Activated CD8-positive, alpha-beta memory T cell treated with anti-CD3 and anti-CD28 coated beads for 36 hours (primary cell): ENCODE results near the gene SLC6A9. TPM values are rescaled to one million over a fixed set of nuclear protein-coding genes. Genes with fewer than 3 reads are reported as not detected.

Source experiments
- CTCF ChIA-PET: fragments of 350-600 bp; sonication (Branson Sonifier 250); formaldehyde crosslinking; loops from one replicate; lab custom pipeline; 2021; ENCODE audit warnings: antibody characterized with exemption; lab: Charles Lee
- POLR2A ChIA-PET: fragments of 350-600 bp; sonication (Branson Sonifier 250); formaldehyde crosslinking; loops from one replicate; lab custom pipeline; 2021; ENCODE audit warnings: antibody characterized with exemption; lab: Charles Lee
- total RNA-seq, 2 experiments: library from RNA; stranded (reverse); gene quantifications; one replicate each; pipeline ENCODE4 v1.2.3, GENCODE V29; 2021

The SLC6A9 gene
- total RNA-seq, 2 experiments from 2014 or later, result 11.0 to 12.2 TPM

GRCh38 chr1:43994794-43995790, 36.2 kb downstream of the SLC6A9 start:
- ChIA-PET CTCF (interaction anchor here (0.6 to 3.4 kb wide), 2 partner anchors 11 to 27 kb away, joined by 4 to 15 read pairs; no protein-coding TSS in a partner anchor), POLR2A (no interaction called here)

GRCh38 chr1:43994071-43994470, 37.2 kb downstream of the SLC6A9 start:
- POLR2A ChIA-PET, result no interaction called here

GRCh38 chr1:43993206-43993914, 37.9 kb downstream of the SLC6A9 start:
- ChIA-PET CTCF (interaction anchor here (0.8 to 3.4 kb wide), 4 partner anchors 12 to 47 kb away, joined by 3 to 15 read pairs (median 4); partner anchors contain the start of gene IPO13), POLR2A (no interaction called here)

More at GRCh38 chr1:43994071-43994470, 37.2 kb downstream of the SLC6A9 start:
- CTCF ChIA-PET, result interaction anchor here (0.8 to 3.4 kb wide), 2 partner anchors 12 to 48 kb away, joined by 4 to 15 read pairs; partner anchors contain the start of gene IPO13

- ChIA-PET CTCF (interaction anchor here (0.9 to 3.6 kb wide), 5 partner anchors 13 to 55 kb away, joined by 3 to 15 read pairs (median 5); no protein-coding TSS in a partner anchor), POLR2A (interaction anchor here (0.6 to 1.0 kb wide), 2 partner anchors 22 to 24 kb away, joined by 3 read pairs; no protein-coding TSS in a partner anchor)
These were observed 38.8 kb downstream of the SLC6A9 start for GRCh38 chr1:43992232-43992995.

- ChIA-PET POLR2A (interaction anchor here (0.6 to 1.0 kb wide), 2 partner anchors 21 to 24 kb away, joined by 3 read pairs; no protein-coding TSS in a partner anchor), CTCF (interaction anchor here (0.9 to 3.6 kb wide), 5 partner anchors 12 to 57 kb away, joined by 3 to 11 read pairs (median 4); no protein-coding TSS in a partner anchor)
These were observed 39.6 kb downstream of the SLC6A9 start, which contains the start of gene CCDC24 for GRCh38 chr1:43991476-43992231. TSS of gene CCDC24 (plus strand) at chr1:43991599. CDS start at chr1:43991879, 280 bp downstream.

GRCh38 chr1:43991200-43991475, 40.1 kb downstream of the SLC6A9 start:
- CTCF ChIA-PET, result interaction anchor here (0.7 to 3.6 kb wide), 6 partner anchors 11 to 57 kb away, joined by 3 to 11 read pairs (median 4); partner anchors contain the start of gene ATP6V0B
- POLR2A ChIA-PET, result interaction anchor here (1.6 kb wide), 1 partner anchor 16 kb away, joined by 8 read pairs; the partner anchor contains the start of gene ATP6V0B

GRCh38 chr1:43990271-43991199, 40.7 kb downstream of the SLC6A9 start:
- POLR2A ChIA-PET, result interaction anchor here (0.8 to 1.6 kb wide), 2 partner anchors 16 to 42 kb away, joined by 5 to 8 read pairs; partner anchors contain the start of gene ATP6V0B

GRCh38 chr1:43987159-43987902, 43.9 kb downstream of the SLC6A9 start:
- ChIA-PET CTCF (interaction anchor here (1.8 kb wide), 1 partner anchor 12 kb away, joined by 6 read pairs; no protein-coding TSS in a partner anchor), POLR2A (interaction anchor here (0.6 kb wide), 1 partner anchor 815 kb away, joined by 4 read pairs; no protein-coding TSS in a partner anchor)

More at GRCh38 chr1:43990271-43991199, 40.7 kb downstream of the SLC6A9 start:
- CTCF ChIA-PET, result interaction anchor here (0.7 to 3.6 kb wide), 6 partner anchors 9 to 58 kb away, joined by 3 to 11 read pairs (median 4); partner anchors contain the start of gene ATP6V0B

- ChIA-PET CTCF (no interaction called here), POLR2A (no interaction called here)
These were observed 44.5 kb downstream of the SLC6A9 start for GRCh38 chr1:43986712-43987111.

- ChIA-PET POLR2A (interaction anchor here (0.5 kb wide), 1 partner anchor 753 kb away, joined by 4 read pairs; no protein-coding TSS in a partner anchor), CTCF (no interaction called here)
These were observed 45.2 kb downstream of the SLC6A9 start for GRCh38 chr1:43985984-43986595.

GRCh38 chr1:43984855-43985254, 46.4 kb downstream of the SLC6A9 start:
- ChIA-PET CTCF (no interaction called here), POLR2A (no interaction called here)

GRCh38 chr1:43983253-43983899, 47.9 kb downstream of the SLC6A9 start:
- CTCF ChIA-PET, result no interaction called here
- POLR2A ChIA-PET, result no interaction called here

- CTCF ChIA-PET, result no interaction called here
These were observed 48.5 kb downstream of the SLC6A9 start for GRCh38 chr1:43982808-43983207.

GRCh38 chr1:43982241-43982640, 49.0 kb downstream of the SLC6A9 start:
- ChIA-PET POLR2A (no interaction called here), CTCF (no interaction called here)

More at GRCh38 chr1:43982808-43983207, 48.5 kb downstream of the SLC6A9 start:
- POLR2A ChIA-PET, result no interaction called here

GRCh38 chr1:43981636-43982035, 49.6 kb downstream of the SLC6A9 start:
- POLR2A ChIA-PET, result no interaction called here
- CTCF ChIA-PET, result no interaction called here
